ENCODE data around the gene SAA1.

The SAA1 gene

GRCh38 chr11:18310800-18311340 lies 44.8 kb downstream of the SAA1 start:
- no peak for DNase-seq (ENCODE audit: low read depth in 3 of 3)

- DNase-seq (ENCODE audit: low read depth in 3 of 3), result no peak
Measured at GRCh38 chr11:18312012-18312411, 45.9 kb downstream of the SAA1 start.

- no peak for DNase-seq (ENCODE audit: low read depth in 3 of 3)
Measured at GRCh38 chr11:18312663-18313420, 46.8 kb downstream of the SAA1 start.

- DNase-seq (ENCODE audit: low read depth in 3 of 3), result no peak
Measured at GRCh38 chr11:18313965-18314763, 48.1 kb downstream of the SAA1 start.

- no peak for DNase-seq (ENCODE audit: low read depth in 3 of 3)
Measured at GRCh38 chr11:18314784-18315523, 48.9 kb downstream of the SAA1 start.

- DNase-seq (ENCODE audit: low read depth in 3 of 3), result no peak
Measured at GRCh38 chr11:18315893-18316292, 49.8 kb downstream of the SAA1 start.

GRCh38 chr11:18317551-18317950 lies 51.5 kb downstream of the SAA1 start:
- no peak for DNase-seq (ENCODE audit: low read depth in 3 of 3)

Data from stimulated activated CD4-positive, alpha-beta T cell treated with anti-CD3 and anti-CD28 coated beads, TNF-alpha, amount 100 ng/mL, for 24 hours (primary cell).